Neural cell (in vitro differentiated cells): Measurements from ENCODE around the gene LAMP1. TPM values are rescaled to one million over a fixed set of nuclear protein-coding genes. Genes with fewer than 3 reads are reported as not detected.

Experiments
- H2AFZ ChIP-seq: fragments of 200-600, 300-800 bp; sonication (generic), shearing (Covaris generic); 2 replicates; pipeline ENCODE4 v1.6.0; 2014; ENCODE audit warnings: low read depth, mild to moderate bottlenecking, antibody characterized with exemption, low read length, moderate library complexity
- H3F3A ChIP-seq: fragments of 200-600 bp; shearing (Covaris generic); 2 replicates; pipeline ENCODE4 v1.6.1; 2016; ENCODE audit warnings: mild to moderate bottlenecking, moderate library complexity, mixed read lengths, antibody characterized with exemption, low read length; ENCODE audit not compliant: insufficient read depth, poor library complexity, severe bottlenecking
- H3K27ac ChIP-seq: fragments of 200-600, 300-800 bp; sonication (generic), shearing (Covaris generic); 2 replicates; pipeline ENCODE4 v1.5.1; 2014; ENCODE audit warnings: mild to moderate bottlenecking, low read length, moderate library complexity
- H3K27me3 ChIP-seq: fragments of 300-800, 200-600 bp; sonication (generic), shearing (Covaris generic); 2 replicates; pipeline ENCODE4 v1.6.0; 2014; ENCODE audit warnings: mild to moderate bottlenecking, low read depth, low read length, moderate library complexity; ENCODE audit not compliant: insufficient read depth
- H3K36me3 ChIP-seq: fragments of 300-800, 200-600 bp; sonication (generic), shearing (Covaris generic); 2 replicates; pipeline ENCODE4 v1.5.1; 2014; ENCODE audit warnings: mild to moderate bottlenecking, antibody characterized with exemption, low read length, moderate library complexity; ENCODE audit not compliant: insufficient read depth
- H3K4me2 ChIP-seq: fragments of 300-800, 200-600 bp; sonication (generic), shearing (Covaris generic); 2 replicates; pipeline ENCODE4 v1.6.0; 2014; ENCODE audit warnings: mild to moderate bottlenecking, low read length
- H3K4me3 ChIP-seq: fragments of 300-800, 200-600 bp; sonication (generic), shearing (Covaris generic); 2 replicates; pipeline ENCODE4 v1.5.1; 2014; ENCODE audit warnings: mild to moderate bottlenecking, low read length, moderate library complexity
- H3K79me2 ChIP-seq: fragments of 200-600 bp; shearing (Covaris generic); replicated peaks from 2 replicates; pipeline ENCODE4 v1.6.0; 2014; ENCODE audit warnings: mild to moderate bottlenecking, low read length, moderate library complexity; ENCODE audit not compliant: insufficient read depth
- H3K9ac ChIP-seq: fragments of 300-800, 200-600 bp; sonication (generic), shearing (Covaris generic); 2 replicates; pipeline ENCODE4 v1.6.1; 2016; ENCODE audit warnings: mild to moderate bottlenecking, low read length, mixed read lengths
- H3K9me2 ChIP-seq: fragments of 200-600 bp; shearing (Covaris generic); 2 replicates; pipeline ENCODE4 v1.6.1; 2016; ENCODE audit warnings: mild to moderate bottlenecking, low read length, mixed read lengths; ENCODE audit not compliant: insufficient read depth
- H3K9me3 ChIP-seq: fragments of 200-600, 300-800 bp; sonication (generic), shearing (Covaris generic); 2 replicates; pipeline ENCODE4 v1.6.1; 2016; ENCODE audit warnings: mild to moderate bottlenecking, mixed run types, low read length, moderate library complexity, mixed read lengths
- H4K20me1 ChIP-seq: fragments of 200-600 bp; shearing (Covaris generic); 2 replicates; pipeline ENCODE4 v1.6.1; 2016; ENCODE audit warnings: mild to moderate bottlenecking, mixed run types; ENCODE audit not compliant: insufficient read depth
- EP300 ChIP-seq: fragments of 450-650 bp; conservative IDR thresholded peaks from 2 replicates; pipeline ENCODE4 v1.6.1; 2014; ENCODE audit warnings: antibody characterized with exemption, mild to moderate bottlenecking, moderate library complexity; ENCODE audit not compliant: poor library complexity, severe bottlenecking
- EZH2 ChIP-seq: fragments of 200-600, 300-800 bp; shearing (Covaris generic), sonication (generic); IDR thresholded peaks from 2 replicates; pipeline ENCODE4 v1.6.1; 2014; ENCODE audit warnings: antibody characterized with exemption, low read length, borderline replicate concordance, mild to moderate bottlenecking; ENCODE audit not compliant: insufficient read depth, poor library complexity, severe bottlenecking
- MXI1 ChIP-seq: fragments of 450-650 bp; conservative IDR thresholded peaks from 2 replicates; pipeline ENCODE4 v1.6.1; 2014; ENCODE audit warnings: antibody characterized with exemption, mild to moderate bottlenecking; ENCODE audit not compliant: poor library complexity, severe bottlenecking
- POLR2AphosphoS5 ChIP-seq: IDR thresholded peaks from 2 replicates; pipeline ENCODE4 v1.6.1; 2012
- RAD21 ChIP-seq: fragments of 450-650 bp; conservative IDR thresholded peaks from 2 replicates; pipeline ENCODE4 v1.6.1; 2014; ENCODE audit warnings: antibody characterized with exemption, mild to moderate bottlenecking, moderate library complexity
- SMC3 ChIP-seq: fragments of 450-650 bp; conservative IDR thresholded peaks from 2 replicates; pipeline ENCODE4 v1.6.1; 2014; ENCODE audit warnings: antibody characterized with exemption, mild to moderate bottlenecking, moderate library complexity; ENCODE audit not compliant: poor library complexity
- TAF1 ChIP-seq: IDR thresholded peaks from 2 replicates; pipeline ENCODE4 v1.6.1; 2012; ENCODE audit warnings: low read depth
- polyA plus RNA-seq: library from polyadenylated mRNA; depleted of rRNA; stranded (reverse); fragments of >200 nt; gene quantifications from 2 replicates; pipeline ENCODE4 v1.2.3, GENCODE V29; 2014
- TF ChIP-seq, protein P1 (sequence below): IDR thresholded peaks from 2 replicates; pipeline ENCODE4 v1.6.1; 2012; ENCODE audit warnings: borderline replicate concordance
- TF ChIP-seq, protein P2 (sequence below): fragments of 450-650 bp; IDR thresholded peaks from 2 replicates; pipeline ENCODE4 v1.5.1; 2014; ENCODE audit warnings: antibody characterized with exemption, mild to moderate bottlenecking, moderate library complexity; ENCODE audit not compliant: poor library complexity, severe bottlenecking

Gene LAMP1
- polyA plus RNA-seq, 1 donor from 2014 or later: 69.7 TPM

DNA sequence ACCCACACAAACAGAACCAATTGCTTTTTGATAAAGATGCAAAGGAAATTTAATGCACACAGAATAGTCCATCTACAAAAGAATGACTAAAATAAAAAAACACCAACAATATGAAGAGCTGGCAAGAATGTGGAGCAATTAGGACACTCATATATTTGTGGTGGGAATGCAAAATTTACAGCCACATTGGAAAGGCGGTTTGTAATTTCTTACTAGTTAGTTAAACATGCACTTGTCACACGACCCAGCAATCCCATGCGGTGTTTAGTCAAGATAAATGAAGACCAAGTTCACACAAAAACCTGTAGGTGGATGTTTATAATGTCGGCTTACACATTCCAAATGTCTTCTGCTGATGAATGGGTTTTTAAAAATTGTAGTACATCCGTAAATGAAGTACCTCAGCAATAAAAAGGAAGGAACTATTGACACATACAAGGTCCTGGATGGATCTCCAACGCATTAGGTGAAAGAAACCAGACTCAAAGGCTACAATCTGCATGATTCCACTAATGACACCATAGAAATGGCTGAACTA lies 61.7 kb downstream of the LAMP1 start:
- H3K4me2 ChIP-seq: no peak overlapping the region
- H3K9ac ChIP-seq: no peak overlapping the region
- no peak overlapping the region for H2AFZ ChIP-seq
- no peak overlapping the region for H3K27ac ChIP-seq
- H3K4me3 ChIP-seq: no peak overlapping the region
- TF ChIP-seq EZH2 (no peak), EP300 (no peak), SMC3 (no peak), POLR2AphosphoS5 (no peak), TAF1 (no peak), MXI1 (no peak), RAD21 (no peak)
- TF ChIP-seq, protein P1, sequence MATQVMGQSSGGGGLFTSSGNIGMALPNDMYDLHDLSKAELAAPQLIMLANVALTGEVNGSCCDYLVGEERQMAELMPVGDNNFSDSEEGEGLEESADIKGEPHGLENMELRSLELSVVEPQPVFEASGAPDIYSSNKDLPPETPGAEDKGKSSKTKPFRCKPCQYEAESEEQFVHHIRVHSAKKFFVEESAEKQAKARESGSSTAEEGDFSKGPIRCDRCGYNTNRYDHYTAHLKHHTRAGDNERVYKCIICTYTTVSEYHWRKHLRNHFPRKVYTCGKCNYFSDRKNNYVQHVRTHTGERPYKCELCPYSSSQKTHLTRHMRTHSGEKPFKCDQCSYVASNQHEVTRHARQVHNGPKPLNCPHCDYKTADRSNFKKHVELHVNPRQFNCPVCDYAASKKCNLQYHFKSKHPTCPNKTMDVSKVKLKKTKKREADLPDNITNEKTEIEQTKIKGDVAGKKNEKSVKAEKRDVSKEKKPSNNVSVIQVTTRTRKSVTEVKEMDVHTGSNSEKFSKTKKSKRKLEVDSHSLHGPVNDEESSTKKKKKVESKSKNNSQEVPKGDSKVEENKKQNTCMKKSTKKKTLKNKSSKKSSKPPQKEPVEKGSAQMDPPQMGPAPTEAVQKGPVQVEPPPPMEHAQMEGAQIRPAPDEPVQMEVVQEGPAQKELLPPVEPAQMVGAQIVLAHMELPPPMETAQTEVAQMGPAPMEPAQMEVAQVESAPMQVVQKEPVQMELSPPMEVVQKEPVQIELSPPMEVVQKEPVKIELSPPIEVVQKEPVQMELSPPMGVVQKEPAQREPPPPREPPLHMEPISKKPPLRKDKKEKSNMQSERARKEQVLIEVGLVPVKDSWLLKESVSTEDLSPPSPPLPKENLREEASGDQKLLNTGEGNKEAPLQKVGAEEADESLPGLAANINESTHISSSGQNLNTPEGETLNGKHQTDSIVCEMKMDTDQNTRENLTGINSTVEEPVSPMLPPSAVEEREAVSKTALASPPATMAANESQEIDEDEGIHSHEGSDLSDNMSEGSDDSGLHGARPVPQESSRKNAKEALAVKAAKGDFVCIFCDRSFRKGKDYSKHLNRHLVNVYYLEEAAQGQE: no peak
- TF ChIP-seq, protein P2, sequence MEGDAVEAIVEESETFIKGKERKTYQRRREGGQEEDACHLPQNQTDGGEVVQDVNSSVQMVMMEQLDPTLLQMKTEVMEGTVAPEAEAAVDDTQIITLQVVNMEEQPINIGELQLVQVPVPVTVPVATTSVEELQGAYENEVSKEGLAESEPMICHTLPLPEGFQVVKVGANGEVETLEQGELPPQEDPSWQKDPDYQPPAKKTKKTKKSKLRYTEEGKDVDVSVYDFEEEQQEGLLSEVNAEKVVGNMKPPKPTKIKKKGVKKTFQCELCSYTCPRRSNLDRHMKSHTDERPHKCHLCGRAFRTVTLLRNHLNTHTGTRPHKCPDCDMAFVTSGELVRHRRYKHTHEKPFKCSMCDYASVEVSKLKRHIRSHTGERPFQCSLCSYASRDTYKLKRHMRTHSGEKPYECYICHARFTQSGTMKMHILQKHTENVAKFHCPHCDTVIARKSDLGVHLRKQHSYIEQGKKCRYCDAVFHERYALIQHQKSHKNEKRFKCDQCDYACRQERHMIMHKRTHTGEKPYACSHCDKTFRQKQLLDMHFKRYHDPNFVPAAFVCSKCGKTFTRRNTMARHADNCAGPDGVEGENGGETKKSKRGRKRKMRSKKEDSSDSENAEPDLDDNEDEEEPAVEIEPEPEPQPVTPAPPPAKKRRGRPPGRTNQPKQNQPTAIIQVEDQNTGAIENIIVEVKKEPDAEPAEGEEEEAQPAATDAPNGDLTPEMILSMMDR: no peak
- no peaks in the 10 kb centered on the region for H4K20me1 ChIP-seq
- no peaks in the 10 kb centered on the region for H3F3A ChIP-seq
- peaks cover 13% of the 10 kb centered on the region for H3K27me3 ChIP-seq
- no peaks in the 10 kb centered on the region for H3K79me2 ChIP-seq
- H3K36me3 ChIP-seq: no peaks in the 10 kb centered on the region
- H3K9me2 ChIP-seq: no peaks in the 10 kb centered on the region
- no peaks in the 10 kb centered on the region for H3K9me3 ChIP-seq

DNA sequence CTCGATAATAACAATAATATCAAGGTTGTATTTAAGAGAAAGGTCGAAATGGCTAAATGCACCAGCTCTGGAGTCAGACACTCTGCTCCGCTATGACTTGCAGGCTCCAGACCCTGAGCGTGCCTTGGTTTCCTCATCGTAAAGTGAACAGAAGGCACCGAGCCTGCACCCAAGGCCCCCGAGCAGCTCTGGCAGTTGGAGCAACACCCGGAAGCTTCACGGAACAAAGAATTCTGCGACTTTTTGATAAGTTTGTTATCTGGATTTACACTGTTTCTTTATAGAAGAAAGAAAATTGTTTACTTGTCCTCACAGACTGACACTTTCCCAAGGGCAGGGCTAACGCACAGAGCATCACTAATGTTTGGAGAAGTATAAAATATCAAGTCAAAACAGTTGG lies 62.5 kb downstream of the LAMP1 start:
- Histone ChIP-seq H3F3A (no peaks in the 10 kb centered on the region), H3K9me2 (no peaks in the 10 kb centered on the region), H3K4me3 (no peak overlapping the region), H3K9me3 (no peaks in the 10 kb centered on the region), H3K79me2 (no peaks in the 10 kb centered on the region), H2AFZ (no peak overlapping the region), H3K27ac (no peak overlapping the region), H3K27me3 (peaks cover 14% of the 10 kb centered on the region), H4K20me1 (no peaks in the 10 kb centered on the region), H3K9ac (no peak overlapping the region), H3K4me2 (no peak overlapping the region), H3K36me3 (no peaks in the 10 kb centered on the region)
- TF ChIP-seq EZH2 (no peak), SMC3 (no peak), MXI1 (no peak), POLR2AphosphoS5 (no peak), TAF1 (no peak), RAD21 (no peak), EP300 (no peak)
- TF ChIP-seq, protein P1: no peak
- TF ChIP-seq, protein P2: no peak
